ENCODE results near the gene SOCS2.

GRCh38 chr12:93593843-93594242, 21.4 kb downstream of the SOCS2 start:
- TF ChIP-seq TAF1 (IDR thresholded peaks at IDR 0.05; ENCODE audit: borderline replicate concordance, insufficient read depth, low read length), result no peak
- TF ChIP-seq REST (IDR thresholded peaks at IDR 0.05; ENCODE audit: insufficient read depth in 1 of 2, low read depth in 2 of 2, low read length in 2 of 2), result no peak
- no peak for TF ChIP-seq POLR2AphosphoS5 (IDR thresholded peaks at IDR 0.05; ENCODE audit: low read depth, low read length)
- TF ChIP-seq SIN3A (IDR thresholded peaks at IDR 0.05; ENCODE audit: borderline replicate concordance, insufficient read depth, low read length), result no peak

Data from PFSK-1 (cell line).